ENCODE results near the gene RCOR1.

DNA sequence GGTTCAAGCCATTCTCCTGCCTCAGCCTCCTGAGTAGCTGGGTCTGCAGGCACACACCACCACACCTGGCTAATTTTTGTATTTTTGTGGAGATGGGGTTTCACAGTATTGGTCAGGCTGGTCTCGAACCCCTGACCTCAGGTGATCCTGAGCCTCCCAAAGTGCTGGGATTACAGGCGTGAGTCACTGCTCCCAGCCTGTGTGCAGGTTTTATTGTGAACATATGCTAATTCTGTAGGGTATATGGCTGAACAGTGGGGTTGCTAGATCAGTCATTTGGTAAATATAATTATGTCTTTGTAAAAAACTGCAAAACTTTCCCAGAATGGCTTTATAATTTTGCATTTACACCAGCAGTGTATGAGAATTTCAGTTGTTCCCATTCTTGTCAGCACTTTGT is 85.9 kb downstream of the RCOR1 start:
- no peak for TF ChIP-seq POLR2A (IDR thresholded peaks at IDR 0.05; ENCODE audit: low read length)
- TF ChIP-seq GATA1 (IDR thresholded peaks at IDR 0.05; ENCODE audit: low read depth, low read length) = no peak

Measured in erythroblast (primary cell).